GM12892 (cell line): ENCODE measurements around the gene RBM8A.

Source experiments
- POLR2A ChIP-seq: IDR thresholded peaks from 2 replicates; pipeline ENCODE4 v1.6.1; 2011; ENCODE audit warnings: low read depth, low read length, control low read depth
- POLR2AphosphoS5 ChIP-seq: IDR thresholded peaks from 2 replicates; pipeline ENCODE4 v1.6.1; 2011; ENCODE audit warnings: low read depth, low read length, control low read depth
- TAF1 ChIP-seq: IDR thresholded peaks from 2 replicates; pipeline ENCODE4 v1.6.1; 2011; ENCODE audit warnings: low read depth, mild to moderate bottlenecking, control low read depth, low read length, borderline replicate concordance

GRCh38 chr1:145918144-145918991, 8.9 kb downstream of the RBM8A start, which contains the start of gene PEX11B:
- TF ChIP-seq POLR2A (peak; percentile 78), POLR2AphosphoS5 (peak; percentile 41; the same call in 1 of the 2 replicates), TAF1 (peak; percentile 89)
